HuH-7.5 (cell line): ENCODE measurements around the gene C19orf85.
A peak's percentile ranks its signal among the peaks of the same experiment; 100 is the strongest.

Source experiments
- DNase-seq: peaks from one replicate; pipeline ENCODE4 v3.0.0; 2011; ENCODE audit warnings: low spot score

The C19orf85 gene

DNA sequence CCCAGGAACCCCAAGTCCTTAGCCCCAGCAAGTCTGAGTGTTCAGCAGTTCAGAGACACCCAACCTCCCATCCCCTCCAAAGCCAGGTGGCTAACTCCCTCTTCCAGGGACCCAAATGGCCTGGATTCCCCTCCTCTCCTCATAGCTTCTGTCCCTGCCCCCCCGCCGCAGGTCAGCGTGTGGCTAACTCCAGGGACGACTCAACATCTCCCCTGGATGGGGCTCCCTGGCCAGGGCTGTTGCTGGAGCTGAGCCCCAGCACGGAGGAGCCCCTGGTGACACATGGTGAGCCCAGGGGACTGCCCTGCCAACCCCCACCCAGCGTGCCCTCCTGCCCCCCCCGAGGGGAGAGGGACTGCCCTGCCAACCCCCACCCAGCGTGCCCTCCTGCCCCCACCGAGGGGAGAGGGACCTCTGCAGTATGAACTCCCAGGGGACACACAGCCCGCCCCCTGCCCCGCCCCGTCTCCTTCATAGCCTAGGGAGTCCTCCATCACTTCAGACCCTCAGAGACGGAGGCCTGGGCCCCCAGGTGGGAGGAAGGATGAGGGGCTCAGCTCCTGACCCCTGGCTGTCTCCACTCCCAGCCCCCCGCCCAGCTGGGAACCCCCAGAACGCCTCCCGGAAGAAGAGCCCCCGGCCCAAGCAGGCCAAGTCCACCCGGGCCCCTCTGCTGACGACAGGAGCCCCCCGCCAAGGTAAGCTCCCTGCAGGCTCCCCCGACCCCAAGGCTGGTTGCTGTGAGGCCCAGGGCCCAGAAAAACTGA is 25.3 kb upstream of the C19orf85 start:
- no peak for DNase-seq

GRCh38 chr19:55488986-55489710 is 24.6 kb upstream of the C19orf85 start:
- DNase-seq = no peak

DNA sequence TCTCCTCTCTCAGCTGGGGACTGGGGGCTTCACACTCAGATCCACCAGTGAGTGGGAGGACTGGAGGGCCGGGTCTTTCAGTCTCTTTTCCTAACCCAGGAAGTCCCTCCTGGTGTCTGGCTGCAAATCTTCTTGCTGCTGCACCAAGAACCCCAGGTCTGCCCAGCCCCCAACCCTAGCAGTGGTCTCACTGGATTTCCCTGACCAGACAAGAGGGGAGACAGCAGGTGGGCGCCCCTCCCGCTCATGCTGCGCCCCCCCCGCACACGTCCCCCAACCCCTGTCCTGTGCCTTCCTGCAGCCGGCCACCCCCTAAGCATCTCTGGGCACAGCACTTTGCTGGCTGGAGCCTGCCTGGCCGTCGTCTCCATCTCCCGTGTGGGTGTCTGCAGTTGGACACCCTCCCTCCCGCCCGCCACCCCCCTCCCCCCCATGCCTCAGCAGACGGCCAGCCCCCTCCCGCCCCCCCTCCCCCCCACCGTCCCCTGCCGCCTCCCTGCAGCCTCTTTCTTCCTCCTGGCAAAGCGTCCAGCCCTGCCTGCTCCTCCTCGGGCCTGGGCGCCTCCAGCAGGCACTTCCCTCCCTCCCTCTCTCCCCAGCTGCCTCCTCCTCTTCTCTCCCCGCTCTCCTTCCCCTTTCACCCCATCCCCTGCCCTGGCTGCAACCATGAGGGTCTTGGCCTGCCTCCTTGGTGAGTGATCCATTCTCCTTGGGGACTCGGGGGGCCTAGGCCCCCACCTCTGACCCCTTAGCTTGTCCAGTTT is 23.6 kb upstream of the C19orf85 start, which contains the start of gene SSC5D:
SSC5D (plus strand) TSS at position 513 of the 764 bp plus-strand sequence; CDS start at position 667, 154 bp downstream.
- DNase-seq = no peak

- DNase-seq = no peak
Observed at GRCh38 chr19:55486971-55487923, 22.7 kb upstream of the C19orf85 start.

DNA sequence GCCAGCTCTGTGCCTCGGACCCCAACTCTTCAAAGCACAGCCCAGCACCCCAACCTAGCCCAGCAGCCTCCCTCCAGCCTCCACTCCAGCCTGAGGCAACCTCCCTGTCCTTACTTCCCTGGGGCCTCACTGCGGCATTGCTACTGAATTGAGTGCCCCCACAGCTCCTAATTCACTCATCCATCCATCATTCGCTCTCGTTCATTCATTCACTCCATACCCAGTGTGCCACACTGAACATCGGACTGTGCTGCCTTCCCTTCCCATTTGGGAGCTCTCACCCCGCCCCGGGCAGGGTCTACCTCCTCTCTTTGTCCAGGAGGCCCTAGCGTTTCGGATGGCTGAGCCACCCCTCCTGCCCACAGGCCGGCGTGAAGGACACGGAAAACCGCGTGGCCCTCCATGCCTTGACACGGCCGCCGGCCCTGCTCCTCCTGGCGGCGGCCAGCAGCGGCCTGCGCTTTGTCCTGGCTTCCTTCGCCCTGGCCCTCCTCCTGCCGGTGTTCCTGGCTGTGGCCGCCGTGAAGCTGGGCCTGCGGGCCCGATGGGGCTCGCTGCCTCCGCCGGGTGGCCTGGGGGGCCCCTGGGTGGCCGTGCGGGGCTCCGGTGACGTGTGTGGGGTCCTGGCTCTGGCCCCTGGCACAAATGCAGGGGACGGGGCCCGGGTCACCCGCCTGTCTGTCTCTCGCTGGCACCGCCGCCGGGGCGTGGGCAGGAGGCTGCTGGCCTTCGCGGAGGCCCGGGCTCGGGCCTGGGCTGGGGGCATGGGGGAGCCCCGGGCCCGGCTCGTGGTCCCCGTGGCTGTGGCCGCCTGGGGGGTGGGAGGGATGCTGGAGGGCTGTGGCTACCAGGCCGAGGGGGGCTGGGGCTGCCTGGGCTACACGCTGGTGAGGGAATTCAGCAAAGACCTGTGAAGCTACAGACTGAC is 21.8 kb upstream of the C19orf85 start:
- no peak for DNase-seq

- no peak for DNase-seq
Observed at GRCh38 chr19:55485439-55486011, 21.0 kb upstream of the C19orf85 start.

DNA sequence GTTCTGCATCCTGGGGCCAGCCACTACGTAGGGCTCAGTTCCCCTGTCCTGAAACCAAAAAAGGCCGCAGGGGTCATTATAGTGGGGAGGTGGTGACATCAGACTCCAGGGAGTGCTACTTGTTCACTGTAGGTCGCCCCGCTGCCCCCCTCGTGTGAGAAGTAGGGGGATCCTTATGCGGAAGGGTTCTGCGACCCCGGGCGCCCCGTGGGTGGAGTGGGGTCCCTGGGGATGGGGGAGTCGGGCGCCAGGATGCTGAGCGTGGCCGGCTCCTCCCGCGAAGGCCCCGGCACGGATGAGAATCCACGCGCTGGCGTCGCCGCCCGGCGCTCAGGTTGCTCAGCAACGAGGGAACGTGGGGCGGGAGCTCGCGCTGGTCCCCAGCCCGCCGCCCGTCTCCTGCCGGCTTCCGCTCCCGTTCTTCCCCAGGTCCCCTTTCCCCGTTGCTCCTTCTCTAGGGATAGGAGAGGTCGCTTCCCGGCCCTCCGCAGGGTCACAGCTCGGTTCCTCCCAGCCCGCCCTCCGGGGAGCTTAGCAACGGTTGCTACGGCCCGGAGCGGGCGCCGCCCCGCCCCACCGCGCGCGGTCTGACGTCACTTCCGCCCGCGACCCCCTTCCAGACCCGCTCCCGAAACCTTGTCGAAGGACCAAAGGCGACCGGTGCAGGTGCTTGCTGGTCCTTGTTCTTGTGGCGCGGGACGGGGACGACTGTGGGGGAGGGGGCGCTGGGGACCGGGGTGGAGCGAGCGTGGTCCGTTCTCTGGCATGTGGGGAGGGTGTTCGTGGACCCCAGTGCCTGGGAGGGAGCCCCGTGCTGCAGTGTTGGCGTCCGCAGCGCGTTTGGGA is 20.3 kb upstream of the C19orf85 start, which contains the start of gene NAT14:
NAT14 (plus strand) TSS at position 596 of the 846 bp plus-strand sequence. CDS start 521 bp downstream, outside the sequence.
- peak; percentile 99 for DNase-seq

DNA sequence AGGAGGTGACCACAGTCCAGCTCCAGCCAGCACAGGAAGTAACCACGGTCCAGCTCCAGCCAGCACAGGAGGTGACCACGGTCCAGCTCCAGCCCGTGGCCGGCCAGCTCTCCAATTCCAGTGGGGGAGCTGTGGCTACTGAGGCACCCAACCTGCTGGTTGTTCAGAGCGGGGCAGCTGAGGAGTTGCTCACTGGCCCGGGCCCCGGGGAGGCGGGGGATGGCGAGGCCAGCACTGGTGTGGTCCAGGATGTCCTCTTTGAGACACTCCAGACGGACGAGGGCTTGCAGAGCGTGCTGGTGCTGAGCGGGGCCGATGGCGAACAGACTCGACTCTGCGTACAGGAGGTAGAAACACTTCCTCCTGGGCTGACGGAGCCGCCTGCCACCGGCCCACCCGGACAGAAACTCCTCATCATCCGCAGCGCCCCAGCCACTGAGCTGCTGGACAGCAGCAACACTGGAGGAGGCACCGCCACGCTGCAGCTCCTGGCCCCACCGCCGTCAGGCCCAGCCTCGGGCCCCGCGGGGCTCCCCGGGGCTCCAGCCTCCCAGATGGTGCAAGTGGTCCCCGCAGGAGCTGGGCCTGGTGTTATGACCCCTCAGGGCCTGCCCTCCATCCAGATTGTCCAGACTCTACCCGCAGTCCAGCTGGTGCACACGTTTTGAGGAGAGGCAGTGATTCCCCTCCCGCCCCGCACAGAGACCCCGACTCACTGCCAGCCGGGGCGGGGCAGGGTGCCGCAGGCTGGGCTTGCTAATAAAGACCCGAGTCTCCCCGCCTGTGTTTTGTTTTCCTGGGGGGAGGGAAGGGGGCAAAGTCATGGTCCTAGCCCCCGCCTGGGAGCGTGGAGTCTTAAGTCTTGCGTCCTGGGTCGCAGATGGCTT is 19.4 kb upstream of the C19orf85 start:
- no peak for DNase-seq

DNA sequence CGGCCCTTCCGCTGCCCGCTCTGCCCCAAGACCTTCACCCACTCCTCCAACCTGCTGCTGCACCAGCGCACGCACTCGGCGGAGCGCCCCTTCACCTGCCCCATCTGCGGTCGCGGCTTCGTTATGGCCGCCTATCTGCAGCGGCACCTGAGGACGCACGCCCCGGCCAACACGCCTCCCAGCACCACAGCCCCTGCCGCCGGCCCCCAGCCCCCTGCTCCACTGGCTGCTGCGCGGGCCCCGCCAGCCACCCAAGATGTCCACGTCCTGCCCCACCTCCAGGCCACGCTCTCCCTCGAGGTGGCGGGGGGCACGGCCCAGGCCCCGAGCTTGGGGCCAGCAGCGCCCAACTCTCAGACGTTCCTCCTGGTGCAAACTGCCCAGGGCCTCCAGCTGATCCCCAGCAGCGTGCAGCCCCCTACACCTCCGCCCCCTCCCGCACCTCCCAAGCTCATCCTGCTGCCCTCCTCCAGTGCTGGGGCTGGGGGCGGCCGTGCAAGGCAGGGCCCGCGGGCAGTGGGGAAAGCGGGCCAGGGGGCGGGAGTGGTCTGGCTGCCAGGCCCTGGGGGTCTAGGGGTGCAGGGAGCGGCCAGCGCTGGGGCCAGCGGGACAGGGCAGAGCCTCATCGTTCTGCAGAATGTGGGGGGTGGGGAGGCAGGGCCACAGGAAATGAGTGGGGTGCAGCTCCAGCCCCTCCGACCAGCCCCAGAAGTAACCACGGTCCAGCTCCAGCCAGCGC is 18.6 kb upstream of the C19orf85 start:
- no peak for DNase-seq

DNA sequence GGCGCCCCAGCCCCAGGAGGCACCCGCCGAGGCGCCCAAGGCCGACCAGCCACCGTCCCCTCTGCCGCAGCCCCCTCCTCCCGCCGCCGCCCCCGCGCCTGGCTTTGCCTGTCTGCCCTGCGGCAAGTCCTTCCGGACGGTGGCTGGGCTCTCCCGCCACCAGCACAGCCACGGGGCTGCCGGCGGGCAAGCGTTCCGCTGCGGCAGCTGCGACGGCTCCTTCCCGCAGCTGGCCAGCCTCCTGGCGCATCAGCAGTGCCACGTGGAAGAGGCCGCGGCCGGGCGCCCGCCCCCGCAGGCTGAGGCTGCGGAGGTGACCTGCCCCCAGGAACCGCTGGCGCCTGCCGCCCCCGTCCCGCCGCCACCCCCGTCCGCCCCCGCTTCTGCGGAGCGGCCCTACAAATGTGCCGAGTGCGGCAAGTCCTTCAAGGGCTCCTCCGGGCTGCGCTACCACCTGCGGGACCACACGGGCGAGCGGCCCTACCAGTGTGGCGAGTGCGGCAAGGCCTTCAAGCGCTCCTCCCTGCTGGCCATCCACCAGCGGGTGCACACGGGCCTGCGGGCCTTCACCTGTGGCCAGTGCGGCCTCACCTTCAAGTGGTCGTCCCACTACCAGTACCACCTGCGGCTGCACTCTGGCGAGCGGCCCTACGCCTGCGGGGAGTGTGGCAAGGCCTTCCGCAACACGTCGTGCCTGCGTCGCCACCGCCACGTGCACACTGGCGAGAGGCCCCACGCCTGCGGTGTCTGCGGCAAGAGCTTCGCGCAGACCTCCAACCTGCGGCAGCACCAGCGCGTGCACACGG is 17.8 kb upstream of the C19orf85 start:
- DNase-seq = no peak

DNA sequence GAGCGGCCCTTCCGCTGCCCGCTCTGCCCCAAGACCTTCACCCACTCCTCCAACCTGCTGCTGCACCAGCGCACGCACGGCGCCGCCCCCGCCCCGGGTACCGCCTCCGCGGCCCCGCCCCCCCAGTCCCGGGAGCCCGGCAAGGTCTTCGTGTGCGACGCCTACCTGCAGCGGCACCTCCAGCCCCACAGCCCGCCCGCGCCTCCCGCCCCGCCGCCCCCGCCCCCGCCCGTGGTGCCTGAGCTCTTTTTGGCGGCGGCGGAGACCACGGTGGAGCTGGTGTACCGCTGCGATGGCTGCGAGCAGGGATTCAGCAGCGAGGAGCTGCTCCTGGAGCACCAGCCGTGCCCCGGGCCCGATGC is 17.2 kb upstream of the C19orf85 start:
- DNase-seq = no peak

DNA sequence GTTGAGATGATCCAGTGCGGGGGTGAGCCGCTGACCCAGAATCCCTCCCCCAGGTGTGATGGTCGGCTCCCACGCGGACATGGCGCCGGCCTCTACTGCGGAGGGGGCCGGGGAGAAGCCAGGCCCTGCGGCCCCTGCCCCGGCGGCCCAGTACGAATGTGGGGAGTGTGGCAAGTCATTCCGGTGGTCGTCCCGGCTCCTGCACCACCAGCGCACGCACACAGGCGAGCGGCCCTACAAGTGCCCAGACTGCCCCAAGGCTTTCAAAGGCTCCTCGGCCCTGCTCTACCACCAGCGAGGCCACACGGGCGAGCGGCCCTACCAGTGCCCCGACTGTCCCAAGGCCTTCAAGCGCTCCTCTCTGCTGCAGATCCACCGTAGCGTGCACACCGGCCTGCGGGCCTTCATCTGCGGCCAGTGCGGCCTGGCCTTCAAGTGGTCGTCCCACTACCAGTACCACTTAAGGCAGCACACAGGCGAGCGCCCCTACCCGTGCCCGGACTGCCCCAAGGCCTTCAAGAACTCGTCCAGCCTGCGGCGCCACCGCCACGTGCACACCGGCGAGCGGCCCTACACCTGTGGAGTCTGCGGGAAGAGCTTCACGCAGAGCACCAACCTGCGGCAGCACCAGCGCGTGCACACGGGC is 16.7 kb upstream of the C19orf85 start:
- DNase-seq = no peak

GRCh38 chr19:55479451-55480230 is 15.1 kb upstream of the C19orf85 start:
- DNase-seq = no peak

DNA sequence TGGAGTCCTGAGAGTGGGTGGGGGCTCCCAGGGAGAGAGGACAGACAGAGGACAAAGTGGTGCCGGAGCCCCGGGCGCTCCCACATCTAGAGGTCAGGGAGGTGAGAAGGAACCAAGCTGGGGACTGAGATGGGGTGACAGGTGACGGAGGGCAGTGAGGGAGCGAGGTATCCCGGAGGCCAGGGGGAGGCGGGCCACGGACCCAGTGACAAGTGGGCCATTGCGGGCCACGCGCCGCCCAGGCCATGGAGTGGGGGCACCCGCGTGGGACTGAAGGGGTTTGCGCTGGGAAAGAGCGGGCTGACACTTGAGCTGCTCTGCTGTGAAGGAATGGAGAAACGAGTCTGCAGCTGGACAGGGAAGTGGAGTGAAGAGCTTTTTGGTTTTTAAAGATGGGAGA is 14.5 kb upstream of the C19orf85 start:
- DNase-seq = no peak

DNA sequence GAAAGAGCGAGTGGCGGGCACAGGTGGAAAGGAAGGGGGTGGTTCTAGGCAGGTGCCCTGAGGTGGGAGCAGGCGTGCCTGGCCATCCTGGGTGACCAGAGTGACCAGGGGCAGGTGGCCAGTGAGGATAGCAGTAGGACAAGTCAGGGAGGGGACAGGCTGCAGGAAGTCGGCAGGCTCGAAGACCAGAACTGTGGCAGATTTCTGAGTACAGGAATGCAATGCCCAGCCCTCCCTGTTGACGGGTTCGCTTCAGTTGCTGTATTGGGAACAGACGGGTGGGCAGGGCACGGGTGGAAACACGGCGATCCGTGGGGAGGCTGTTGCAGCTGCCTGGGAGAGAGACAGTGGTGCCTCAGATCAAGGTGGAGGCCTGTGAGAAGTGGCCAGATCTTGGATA is 13.8 kb upstream of the C19orf85 start:
- no peak for DNase-seq
